Measurements from ENCODE around the gene MYEF2.

MYEF2 gene, protein sequence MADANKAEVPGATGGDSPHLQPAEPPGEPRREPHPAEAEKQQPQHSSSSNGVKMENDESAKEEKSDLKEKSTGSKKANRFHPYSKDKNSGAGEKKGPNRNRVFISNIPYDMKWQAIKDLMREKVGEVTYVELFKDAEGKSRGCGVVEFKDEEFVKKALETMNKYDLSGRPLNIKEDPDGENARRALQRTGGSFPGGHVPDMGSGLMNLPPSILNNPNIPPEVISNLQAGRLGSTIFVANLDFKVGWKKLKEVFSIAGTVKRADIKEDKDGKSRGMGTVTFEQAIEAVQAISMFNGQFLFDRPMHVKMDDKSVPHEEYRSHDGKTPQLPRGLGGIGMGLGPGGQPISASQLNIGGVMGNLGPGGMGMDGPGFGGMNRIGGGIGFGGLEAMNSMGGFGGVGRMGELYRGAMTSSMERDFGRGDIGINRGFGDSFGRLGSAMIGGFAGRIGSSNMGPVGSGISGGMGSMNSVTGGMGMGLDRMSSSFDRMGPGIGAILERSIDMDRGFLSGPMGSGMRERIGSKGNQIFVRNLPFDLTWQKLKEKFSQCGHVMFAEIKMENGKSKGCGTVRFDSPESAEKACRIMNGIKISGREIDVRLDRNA

DNA sequence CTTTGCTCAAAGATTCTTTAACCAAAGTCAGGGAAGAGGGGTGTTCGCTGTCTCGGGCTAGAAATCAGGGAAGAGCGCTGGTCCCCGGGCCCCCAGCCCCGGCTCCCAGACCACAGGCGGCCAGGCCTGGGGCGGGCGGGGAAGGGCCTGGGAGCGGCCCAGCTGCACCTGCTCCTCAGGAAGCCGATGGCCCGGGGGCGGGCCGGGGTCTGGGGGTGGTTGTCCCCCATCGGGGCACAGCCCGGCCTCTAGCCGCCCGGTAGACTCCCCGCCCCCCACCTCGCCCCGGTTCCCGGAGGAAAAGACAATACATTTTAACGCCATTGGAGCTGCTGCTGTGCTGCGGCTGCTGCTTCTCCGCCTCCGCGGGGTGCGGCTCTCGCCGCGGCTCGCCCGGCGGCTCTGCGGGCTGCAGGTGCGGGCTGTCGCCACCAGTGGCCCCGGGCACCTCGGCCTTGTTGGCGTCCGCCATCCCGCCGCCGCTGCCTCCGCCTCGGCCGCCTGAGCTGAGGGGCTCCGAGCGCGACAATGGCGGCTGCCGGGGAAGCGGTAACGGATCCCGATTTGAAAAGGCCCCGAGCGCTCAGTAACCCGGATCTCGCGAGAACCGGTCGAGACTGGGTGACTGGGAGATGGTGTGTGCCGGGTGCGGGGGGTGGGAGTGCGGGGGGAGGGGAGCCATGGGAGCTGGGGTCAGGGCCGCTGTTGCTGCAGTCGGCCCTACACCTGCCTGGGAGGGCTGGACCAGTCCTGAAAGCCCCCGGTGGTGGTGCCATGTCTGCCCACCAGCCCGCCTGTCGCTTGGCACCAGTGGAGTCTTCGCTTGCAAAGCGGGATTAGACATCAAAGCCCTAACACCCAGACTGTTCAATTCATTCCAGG, at the start of gene MYEF2:
Gene MYEF2, minus strand, starts transcription at position 530 of the 882 bp plus-strand sequence. Its CDS starts 58 bp downstream, at position 472.
- peak; percentile 26 for DNase-seq (ENCODE audit: low read depth)

DNA sequence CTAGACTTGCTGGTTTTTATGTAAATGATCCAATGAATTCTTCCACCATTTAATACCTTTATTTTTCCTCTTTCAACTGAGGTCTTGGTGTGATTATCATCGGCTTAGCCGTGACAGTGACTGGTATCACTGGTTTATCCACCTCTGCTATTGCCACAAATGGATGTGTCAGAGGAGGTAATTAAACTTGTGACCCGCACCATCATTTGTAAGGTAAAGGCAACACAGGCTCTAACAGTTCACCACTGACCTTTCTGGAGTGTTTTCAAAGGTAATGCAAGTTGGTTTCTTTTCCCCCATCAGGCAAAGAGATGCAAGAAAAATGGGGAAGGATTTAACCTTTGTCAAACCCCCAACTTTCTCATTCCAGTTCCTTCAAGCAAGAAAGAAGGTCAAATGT, 47.7 kb upstream of the MYEF2 start:
- no peak for DNase-seq (ENCODE audit: low read depth)

DNA sequence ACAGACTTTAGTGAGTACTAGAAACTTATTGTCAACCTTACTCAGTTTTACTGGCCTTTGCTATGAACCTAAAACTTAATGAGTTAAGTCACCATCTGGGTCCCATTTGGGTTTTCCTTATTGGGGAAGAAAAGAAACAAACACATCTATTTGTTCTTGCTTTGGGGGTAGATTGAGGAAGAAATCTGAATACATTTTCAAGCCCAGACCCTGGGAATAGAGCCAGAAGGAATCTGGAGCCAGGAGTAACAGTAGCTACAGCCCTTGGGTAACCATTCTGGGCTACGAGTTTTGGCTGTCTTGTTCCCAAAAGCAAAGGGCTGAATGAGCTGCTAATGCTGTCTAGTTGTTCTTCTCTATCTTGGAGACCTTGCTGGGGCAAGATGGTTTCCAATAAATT, 44.5 kb upstream of the MYEF2 start:
- DNase-seq (ENCODE audit: low read depth): no peak

DNA sequence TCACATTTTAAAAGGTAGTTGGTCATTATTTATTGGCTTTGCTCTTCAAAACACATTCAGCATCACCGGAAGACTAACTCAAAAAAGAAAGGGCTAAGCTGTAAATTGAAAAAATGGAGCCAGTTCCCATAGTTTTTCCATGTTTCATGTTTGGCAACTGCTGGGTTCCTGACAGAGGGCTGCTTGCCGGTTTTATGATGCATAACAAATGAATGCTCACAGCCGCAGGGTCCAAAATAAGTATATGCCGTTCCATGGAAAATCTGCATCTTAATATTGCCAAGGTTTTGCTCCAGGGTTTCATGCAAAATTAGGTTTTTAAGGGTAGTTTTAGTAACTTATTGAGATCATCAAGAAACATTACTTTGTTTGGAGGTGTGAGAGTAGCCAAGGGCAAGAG, 43.8 kb upstream of the MYEF2 start:
- no peak for DNase-seq (ENCODE audit: low read depth)

DNA sequence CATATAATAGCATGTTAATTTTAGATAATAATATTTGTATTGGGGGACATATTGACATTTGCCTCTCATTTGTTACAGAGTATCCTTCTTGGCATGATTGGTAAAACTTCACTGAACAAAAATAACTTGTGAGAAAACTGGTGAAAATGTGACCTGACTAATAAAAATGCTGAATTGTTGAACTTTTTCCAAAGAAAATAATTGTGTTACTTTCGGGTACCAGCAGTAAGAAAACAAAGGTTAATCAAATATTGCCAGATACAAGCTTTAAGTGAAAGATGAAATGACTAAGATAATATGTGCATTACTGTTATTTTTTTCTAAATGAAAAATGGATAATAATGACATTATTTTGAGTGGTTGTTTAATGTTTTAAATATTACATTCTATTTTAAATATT, 43.2 kb upstream of the MYEF2 start:
- DNase-seq (ENCODE audit: low read depth): no peak

DNA sequence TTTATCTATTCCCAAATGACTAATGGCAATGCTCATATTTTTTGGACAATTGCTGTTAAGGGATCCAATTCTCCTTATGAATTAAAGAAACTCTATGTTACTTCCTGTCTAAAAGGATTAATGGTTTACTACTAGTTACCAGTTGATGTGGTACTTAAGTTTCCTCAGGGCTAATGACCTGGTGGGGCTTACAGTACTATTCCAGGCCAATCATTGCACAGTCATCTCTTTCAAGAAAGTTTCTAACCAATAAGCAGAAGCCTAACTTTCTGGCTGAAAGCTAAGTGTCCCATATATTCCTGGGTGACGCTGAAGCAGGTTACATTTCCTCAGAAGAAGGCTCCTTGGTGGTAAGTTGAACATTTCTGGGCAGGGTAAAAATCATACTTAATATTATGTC, 27.9 kb upstream of the MYEF2 start, which contains the start of gene SLC12A1:
Gene SLC12A1, plus strand, starts transcription at position 322 of the 400 bp plus-strand sequence. CDS start 1,418 bp downstream, outside the sequence.
- no peak for DNase-seq (ENCODE audit: low read depth)

DNA sequence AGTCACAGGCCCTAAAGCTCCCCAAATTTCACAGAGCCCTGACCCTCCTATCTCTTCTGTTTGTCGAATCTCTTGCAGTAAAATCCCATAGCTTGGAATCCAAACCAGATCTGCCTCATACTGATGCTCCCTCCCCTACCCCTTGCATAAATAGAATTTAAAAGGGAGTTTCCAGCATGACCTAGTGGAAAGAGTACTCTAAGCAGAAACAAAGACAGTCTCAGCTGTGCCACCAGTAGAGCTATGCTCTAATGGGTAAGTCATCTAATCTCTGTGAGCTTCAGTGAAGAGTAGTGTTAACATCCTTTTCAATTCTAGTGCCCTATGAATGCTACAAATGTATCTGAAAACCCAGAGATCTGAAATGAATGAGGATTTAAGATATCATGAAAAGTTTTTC, 24.0 kb upstream of the MYEF2 start:
- no peak for DNase-seq (ENCODE audit: low read depth)

DNA sequence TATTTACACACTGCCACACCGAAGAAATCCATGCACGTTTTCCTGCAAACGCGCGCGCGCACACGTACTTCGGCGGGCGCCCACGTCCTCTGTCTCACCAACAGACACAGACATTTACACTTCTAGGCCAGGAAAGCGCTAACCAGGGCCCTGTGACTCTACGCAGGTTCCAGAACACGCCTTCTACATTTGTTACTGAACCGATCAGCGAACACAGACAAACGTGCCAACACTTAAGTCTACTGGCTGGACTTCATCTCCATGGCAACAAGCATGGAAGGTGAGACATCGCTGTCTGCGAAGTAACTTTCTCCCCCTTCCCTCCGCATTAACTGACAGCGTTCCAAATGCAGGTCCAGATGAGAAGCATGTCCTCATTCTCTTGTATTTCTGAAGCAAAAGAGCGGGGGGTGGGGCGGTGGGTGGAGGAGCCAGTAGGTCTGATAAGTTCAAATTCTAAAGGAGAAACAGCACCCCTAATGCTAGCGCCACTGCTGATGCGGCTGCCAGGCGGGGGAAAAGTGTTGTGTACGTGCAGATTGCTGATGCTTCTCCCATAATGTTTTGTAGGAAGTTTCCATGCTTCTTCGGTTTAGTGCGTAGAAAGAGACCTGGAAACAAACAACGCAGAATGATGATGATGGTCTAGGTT, 13.6 kb upstream of the MYEF2 start, which contains the start of gene CTXN2:
Gene CTXN2, plus strand, starts transcription at position 92 of the 652 bp plus-strand sequence. CDS start 9,636 bp downstream, outside the sequence.
- DNase-seq (ENCODE audit: low read depth): no peak

DNA sequence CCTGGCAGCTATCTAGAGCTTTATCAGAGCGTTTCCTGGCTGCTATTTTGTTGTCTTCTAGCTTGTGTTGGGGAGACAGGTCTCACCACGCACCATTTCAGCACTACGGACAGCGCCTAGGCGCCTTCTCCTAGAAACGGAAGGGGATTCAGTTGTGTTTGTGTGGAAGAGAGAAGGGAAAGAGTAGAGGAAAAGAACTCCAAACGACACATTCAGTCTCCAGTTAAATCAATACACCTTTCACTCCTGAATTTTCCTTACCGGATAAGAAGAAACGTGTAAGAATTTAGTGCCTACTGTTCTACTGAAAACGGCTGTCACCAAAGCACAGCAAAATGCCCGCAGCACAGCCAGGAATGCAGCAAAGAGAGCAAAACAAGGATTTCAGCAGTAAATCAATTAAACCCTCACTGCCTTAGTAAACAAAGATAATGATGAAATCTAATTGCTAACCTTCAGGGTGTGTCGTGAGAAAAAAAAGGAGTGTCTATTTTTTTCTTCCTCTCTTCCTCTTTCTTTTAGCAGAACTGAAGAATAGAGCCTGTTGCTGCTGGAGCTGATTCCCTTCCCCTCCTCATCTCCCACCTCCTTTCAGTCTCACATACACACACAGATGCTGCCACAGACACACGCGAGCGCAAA, 13.0 kb upstream of the MYEF2 start:
- peak; percentile 5 for DNase-seq (ENCODE audit: low read depth)

DNA sequence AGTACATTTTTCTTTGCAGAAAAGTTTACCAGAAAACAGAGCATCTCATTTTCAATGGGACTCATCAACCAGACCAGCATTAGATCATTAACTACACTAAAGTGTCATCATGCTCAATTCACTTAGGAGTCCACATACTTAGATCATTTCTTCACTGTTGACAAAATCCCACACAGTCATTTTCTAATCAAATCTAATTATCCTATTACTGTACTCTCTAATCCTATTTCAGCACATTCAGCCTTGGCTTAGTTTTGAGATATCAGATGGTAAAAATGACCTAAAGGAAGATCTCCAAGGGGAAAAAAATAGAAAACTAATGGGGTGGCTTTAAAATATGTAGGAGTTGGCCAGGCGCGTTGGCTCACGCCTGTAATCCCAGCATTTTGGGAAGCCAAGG, 8.2 kb upstream of the MYEF2 start:
- no peak for DNase-seq (ENCODE audit: low read depth)

DNA sequence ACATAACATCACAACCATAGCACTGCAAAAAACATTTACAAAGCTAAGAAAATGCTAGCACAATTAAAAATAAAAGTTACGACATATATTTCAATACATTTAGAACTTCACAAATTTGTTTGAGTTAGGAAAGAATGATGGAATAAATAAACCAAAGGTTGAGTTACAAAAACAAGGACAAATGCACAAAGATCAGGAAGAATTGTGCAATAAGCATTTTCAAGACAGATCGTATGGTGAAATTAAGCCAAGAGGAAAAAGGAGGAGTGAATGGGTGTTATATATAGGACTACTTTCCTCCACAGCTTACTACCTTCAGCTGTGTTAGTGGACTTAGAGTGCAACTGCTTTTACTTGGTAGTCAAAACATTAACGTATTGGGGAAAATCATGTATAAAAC, 7.4 kb upstream of the MYEF2 start:
- no peak for DNase-seq (ENCODE audit: low read depth)

DNA sequence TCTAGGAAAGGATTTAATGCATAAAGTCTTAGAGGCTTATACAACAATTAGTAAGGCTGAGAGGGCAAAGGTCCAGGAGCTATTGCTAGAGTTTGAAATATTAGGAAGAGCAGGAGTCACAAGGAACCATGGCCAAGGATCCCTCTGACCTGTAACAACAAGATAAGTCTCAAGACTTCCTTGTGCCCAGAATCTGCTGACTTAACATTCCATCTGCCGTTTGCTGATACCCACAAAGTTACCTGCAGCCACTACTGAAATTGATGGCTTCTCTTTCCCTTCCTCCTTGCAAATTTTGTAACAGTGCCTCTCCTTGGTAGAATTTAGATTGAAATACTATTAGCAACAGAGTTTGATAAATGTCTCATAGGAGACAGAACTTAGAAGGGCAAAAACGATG, 4.7 kb upstream of the MYEF2 start:
- DNase-seq (ENCODE audit: low read depth): no peak

DNA sequence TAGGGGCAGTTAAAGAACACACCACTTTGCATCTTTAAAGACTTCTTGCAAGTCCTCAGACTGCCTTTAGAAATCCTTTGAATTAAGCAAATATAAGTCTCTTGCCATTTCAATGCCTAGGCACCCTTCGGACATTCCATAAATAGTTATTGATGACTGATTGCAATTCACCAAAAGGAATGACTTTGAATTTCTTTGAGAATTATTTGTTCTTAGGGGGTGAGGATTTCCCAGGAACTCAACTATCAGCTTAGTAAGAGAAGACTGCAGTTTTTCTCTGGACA, 495 bp upstream of the MYEF2 start:
- DNase-seq (ENCODE audit: low read depth): no peak

DNA sequence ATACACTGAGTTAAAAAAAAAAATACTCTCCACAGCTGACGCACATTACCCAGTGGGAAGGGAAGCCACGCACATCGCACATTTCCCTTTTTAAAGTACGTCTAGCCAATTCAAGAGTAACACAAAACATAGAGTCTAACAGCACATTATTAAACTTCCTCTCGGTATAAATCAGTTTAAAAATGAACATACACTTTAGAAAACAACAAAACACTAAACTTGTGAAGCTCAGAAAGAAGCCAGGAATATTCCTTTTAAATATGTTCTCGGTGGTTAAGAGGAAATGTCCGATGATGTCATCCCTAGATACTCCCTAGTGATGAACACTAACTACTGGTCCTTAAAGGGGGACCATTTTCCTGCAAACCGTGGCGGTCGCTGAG, 721 bp downstream of the MYEF2 start:
- no peak for DNase-seq (ENCODE audit: low read depth)

DNA sequence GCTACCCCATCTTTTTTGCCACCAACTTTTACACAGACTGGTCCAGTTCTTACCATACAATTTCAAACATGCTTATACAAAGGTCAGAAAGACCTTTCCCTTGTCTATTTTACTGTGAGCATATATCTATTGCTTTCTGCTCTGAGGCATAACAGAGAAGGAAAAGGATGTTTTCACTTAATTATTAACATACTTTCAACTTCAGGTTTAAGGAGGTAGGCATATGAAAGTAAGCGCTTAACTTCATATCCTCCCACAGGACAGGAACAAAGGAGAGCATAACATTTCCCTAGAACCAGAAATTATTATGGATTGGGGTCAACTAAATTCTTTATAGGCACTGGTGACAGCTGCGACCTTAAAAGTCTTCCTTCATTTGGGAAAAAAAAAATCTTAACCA, 1.1 kb downstream of the MYEF2 start:
- no peak for DNase-seq (ENCODE audit: low read depth)

DNA sequence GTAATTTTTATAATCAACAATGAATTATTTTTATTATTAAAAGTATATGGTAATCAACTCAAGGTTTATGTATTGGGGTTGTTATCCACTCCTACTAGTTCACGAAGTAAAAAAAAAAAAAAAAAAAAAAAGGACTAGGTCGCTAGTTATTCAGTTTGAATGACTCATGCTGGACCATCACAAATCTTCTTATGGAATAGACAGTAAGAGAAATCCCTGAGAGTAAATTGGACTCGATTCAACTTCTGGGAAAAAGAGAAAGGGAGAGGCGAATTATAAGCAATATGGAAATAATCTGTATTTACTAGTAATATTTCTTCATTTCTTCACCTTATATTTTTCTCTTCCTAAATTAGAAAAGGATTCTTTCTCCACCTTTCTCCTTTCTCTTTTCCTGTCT, 2.0 kb downstream of the MYEF2 start:
- DNase-seq (ENCODE audit: low read depth): no peak

DNA sequence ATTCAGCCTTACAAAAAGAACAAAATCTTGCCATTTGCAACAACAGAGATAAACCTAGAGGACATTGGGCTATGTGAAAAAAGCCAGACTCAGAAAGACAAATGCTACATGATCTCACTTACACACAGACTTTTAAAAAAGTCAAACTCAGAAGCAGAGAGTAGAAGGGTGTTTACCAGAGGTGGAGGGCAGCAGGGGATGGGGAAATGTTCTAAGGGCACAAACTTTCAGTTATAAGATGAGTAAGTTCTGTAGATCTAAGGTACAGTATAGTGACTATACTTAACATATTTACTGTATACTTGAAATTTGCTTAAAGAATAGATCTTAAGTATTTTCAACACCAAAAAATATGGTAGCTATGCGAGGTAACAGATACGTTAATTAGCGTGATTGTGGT, 3.0 kb downstream of the MYEF2 start:
- no peak for DNase-seq (ENCODE audit: low read depth)

DNA sequence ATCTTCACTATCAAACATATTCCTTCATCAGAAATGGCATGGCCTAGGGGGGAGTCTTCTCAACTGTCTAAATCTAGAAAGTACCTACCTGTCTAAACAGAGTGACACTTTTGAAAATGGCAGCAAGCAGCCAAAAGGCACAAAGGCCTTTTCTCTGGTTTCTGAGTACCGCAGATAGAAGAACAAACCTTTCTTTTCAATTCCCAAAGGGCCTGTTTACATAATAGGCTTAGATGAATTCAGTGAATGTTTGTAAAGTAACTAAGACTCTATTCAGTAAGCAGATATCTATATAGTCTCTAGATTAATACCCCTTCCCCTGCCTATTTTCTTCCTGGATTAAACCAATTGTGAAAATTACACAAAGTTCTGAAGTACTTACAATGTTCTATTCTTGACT, 7.1 kb downstream of the MYEF2 start:
- no peak for DNase-seq (ENCODE audit: low read depth)

DNA sequence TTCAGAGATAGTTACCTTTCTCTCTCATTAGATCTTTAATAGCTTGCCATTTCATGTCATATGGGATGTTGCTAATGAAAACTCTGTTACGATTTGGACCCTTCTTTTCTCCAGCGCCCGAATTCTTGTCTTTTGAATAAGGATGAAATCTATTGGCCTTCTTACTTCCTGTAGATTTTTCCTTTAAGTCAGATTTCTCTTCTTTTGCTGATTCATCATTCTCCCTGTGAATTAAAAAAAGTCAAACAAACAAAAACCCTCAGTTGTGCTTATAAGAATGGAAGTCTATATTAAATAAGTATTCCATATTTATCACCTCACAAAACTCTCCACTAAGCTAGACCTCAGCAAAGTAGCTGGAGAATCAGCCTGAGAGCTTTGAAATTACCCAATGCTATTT, 9.5 kb downstream of the MYEF2 start:
- DNase-seq (ENCODE audit: low read depth): no peak

DNA sequence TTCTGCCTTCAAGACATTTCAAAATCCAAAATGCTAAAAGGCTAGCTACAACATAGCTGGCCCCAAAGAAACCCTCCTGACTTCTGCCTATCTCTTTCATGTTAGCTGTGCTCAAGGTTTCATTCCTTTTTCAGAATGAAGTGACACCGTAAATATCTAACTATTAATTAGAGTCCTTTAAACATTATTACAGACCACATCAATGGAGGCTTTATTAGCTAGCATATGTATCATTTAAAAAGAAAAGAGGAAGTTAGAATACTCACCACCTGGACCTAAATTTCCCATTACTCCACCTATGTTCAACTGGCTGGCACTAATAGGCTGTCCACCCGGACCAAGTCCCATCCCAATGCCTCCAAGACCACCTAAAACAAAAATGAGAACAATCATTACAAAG, 24.6 kb downstream of the MYEF2 start:
- no peak for DNase-seq (ENCODE audit: low read depth)

DNA sequence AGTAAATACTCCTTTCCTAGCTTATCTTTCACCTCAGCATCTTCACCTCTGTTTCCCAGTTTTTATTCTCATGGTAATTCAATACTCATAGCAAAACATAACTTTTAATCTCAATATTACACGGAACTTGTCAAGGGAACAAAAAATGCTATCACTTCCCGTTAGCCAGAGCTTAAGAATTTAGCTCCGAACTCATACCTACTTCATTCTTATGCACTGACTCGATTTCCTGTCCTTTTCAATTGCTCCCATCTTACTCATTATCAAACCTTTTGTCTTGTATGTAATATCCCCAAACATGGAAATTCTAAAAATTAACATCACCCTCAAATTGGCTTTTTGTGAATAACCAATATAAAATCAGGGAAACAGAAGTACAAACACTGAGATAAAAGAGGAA, 28.2 kb downstream of the MYEF2 start:
- DNase-seq (ENCODE audit: low read depth): no peak

DNA sequence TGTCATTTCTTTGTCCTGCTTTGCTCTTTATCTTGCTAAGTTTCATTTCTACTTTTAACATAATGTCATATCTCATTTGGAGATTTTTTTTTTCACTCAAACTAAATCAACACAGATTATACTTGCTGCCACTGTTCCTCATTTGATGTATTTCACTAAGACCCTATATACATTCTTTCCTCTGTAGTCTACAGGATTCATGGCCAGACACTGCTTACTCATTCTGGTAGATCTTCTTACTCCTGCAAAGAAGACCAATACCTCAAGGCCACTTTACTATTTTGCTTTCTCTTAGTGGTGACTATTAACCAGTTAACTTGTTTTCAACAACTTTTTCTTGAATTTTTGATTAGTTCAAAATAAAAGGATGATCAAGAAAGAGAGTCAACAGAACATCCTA, 30.7 kb downstream of the MYEF2 start:
- DNase-seq (ENCODE audit: low read depth): no peak
